ENCODE measurements around the gene TLN1. TPM values are rescaled to one million over a fixed set of nuclear protein-coding genes. Genes with fewer than 3 reads are reported as not detected.

TLN1 gene
- total RNA-seq, 1 donor from 2014 or later = 252 TPM

DNA sequence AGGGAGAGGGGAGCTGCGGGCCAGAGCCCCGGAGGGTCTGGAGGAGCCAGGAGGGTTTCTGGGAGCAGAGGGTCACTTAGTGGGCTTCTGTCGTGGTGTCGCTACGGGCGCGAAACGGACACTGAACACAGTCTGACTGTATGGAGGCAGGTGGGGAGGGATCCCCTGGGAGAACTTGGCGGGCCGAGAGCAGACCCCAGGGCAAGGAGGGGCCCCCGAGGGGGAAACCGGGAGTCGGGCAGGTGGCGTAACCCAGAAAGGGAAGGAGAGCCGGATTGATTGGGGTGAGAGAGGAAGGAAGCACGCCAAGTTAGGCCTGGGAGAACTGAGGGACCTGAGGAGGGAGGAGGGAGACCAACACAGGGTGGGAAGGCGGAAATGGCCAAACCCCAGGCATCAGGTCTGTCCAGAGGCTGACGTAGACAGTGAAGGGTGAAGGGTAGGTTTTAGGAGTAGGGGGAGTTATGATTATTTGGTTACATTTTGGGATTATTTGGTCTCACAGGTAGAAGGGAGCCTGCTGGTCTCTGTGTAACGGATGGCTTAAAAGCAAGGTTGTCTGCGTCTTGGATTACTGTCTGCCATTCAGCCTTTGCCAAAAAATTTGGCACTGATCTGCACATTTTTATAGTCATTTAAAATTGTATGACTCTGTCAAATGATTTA, 25.4 kb upstream of the TLN1 start:
- peak; percentile 58 for DNase-seq
- intact Hi-C loops (cut with DNase I) = no loop called here
- ATAC-seq (ENCODE audit: poor library complexity) = peak; percentile 64

DNA sequence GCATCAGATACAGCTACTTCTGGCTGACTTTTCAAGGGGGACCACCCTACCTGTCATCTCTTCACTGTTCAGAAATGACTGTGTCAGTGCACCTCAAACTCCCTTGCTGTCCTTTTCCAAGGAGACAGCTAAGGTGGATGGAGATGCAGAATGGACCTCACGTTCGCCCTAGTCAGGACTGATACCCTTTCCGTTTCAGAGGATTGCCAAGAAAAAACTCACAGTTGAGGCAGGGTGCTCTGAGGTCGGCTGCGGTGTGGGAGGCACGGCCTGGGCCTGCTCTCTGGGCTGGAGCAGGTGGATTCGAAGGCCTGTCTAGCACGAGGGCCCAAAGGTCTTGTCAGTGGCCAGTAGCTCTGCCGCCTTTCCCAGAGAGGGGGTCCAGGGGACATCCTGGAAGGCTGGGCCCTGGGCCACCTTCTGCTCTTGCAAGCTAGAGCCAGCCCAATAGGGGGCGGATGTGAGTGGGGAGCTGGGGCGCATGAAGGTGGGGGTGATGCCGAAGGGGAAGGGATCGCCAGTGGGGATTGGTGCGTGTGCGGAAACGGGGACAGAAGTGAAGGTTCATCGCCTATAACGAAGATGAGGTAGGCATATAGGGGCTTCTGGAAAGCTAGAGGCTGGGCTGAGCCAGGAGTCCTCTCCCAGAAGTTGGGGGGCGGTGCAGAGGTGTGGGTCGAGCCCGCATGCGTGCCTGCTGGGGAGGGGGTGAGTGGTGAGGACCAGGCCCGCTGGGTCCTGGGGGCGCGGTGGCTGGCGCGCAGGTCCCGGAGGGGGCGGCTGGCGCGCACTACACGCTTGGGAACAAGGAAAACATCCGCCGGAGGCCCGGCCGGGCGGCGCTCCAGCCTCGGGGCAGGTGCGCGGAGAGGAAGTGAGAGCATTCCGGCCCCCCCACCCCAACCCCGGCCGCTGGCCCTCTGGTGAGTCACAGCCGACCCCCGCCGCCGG, 24.6 kb upstream of the TLN1 start:
- ATAC-seq (ENCODE audit: poor library complexity) (peak; percentile 72), DNase-seq (peak; percentile 79)
- intact Hi-C loops (cut with DNase I) = no loop called here

DNA sequence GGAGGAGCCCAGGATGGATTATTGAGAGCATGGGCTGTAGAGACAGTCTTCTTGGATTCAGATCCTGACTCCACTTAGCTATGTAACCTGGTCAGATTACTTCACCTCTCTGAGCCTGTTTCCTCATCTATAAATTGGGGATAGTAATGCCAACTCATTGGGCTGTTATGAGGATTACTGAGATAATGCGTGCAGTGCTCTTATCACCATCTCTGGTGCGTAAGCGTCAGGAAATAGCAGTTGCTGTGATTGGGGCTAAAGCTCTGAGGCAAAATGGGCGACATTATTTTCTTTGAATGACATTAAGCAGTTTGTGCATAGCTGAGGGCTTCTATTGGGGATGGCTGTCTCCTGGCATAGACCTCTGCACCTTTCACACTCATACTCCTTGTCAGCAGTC, 23.1 kb upstream of the TLN1 start:
- intact Hi-C loops (cut with DNase I) = no loop called here
- DNase-seq = no peak
- ATAC-seq (ENCODE audit: poor library complexity) = no peak

- no peak for ATAC-seq (ENCODE audit: poor library complexity)
- no peak for DNase-seq
- intact Hi-C loops (cut with DNase I) = no loop called here
Observed at GRCh38 chr9:35754264-35754663, 22.3 kb upstream of the TLN1 start, which contains the start of gene MSMP. Gene MSMP (minus strand): TSS chr9:35754276. CDS start chr9:35754129, 147 bp downstream.

GRCh38 chr9:35753466-35753865, 21.5 kb upstream of the TLN1 start:
- no peak for ATAC-seq (ENCODE audit: poor library complexity)
- intact Hi-C loops (cut with DNase I) = no loop called here
- DNase-seq = no peak

DNA sequence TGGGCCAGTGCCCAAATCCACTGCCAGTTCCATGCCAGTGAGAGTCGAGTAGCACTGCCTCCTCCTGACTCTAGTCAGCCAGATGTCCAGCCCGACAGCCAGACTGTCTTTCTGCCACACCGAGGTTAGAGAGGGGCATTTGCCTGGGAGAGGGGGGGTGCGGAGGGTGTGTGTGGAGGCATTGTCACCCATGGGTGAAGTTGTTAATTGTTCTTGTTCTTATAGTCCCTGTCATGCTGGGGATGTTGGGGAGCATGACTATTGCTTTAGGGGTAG, 18.2 kb upstream of the TLN1 start:
- ATAC-seq (ENCODE audit: poor library complexity) (no peak), DNase-seq (no peak)
- intact Hi-C loops (cut with DNase I) = no loop called here

- DNase-seq (peak; percentile 57), ATAC-seq (ENCODE audit: poor library complexity) (peak; percentile 26)
- intact Hi-C loops (cut with DNase I) = no loop called here
Observed at GRCh38 chr9:35749515-35750255, 17.7 kb upstream of the TLN1 start.

DNA sequence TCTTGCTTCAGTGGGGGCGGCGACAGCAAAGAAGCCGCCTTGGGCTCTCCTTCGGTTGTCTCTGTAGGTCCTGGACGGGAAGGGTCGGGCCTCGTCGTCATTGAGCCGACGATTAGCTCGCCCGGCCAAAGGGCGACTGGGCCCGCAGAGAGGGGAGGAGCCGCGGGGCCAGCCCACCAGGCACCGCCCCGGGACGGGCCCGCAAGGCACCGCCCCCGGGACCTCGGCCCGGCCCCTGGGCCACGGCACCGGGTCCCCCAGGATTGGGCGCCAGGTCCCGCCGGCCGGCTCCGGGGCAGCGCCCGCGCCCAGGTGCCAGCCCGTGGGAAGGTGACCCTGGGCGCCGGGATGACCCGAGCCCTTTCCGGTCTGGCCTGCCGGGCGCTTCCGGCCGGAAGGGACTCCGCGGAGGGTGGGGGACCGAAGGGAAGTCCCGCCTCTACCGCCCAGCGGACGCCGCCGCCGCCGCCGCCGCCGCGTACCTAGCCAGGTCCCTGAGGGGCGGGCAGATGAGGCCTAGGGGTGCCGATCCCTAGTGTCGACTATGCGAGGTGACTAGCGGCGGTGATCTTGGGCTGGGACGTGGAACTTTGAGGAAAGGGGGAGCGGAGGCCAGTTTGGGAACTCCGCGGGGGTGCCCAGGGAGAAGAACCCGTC, 17.0 kb upstream of the TLN1 start, which contains the start of the genes GBA2 and RGP1:
GBA2 (minus strand) TSS at position 371 of the 657 bp plus-strand sequence. CDS start 524 bp downstream, outside the sequence.
RGP1 (plus strand) TSS at position 430 of the 657 bp plus-strand sequence. CDS start 469 bp downstream, outside the sequence.
- ATAC-seq (ENCODE audit: poor library complexity) (peak; percentile 95), DNase-seq (peak; percentile 90)
- intact Hi-C loops (cut with DNase I) = no loop called here

GRCh38 chr9:35748242-35748857, 16.4 kb upstream of the TLN1 start:
- DNase-seq = no peak
- peak; percentile 3 for ATAC-seq (ENCODE audit: poor library complexity)
- intact Hi-C loops (cut with DNase I) = no loop called here

DNA sequence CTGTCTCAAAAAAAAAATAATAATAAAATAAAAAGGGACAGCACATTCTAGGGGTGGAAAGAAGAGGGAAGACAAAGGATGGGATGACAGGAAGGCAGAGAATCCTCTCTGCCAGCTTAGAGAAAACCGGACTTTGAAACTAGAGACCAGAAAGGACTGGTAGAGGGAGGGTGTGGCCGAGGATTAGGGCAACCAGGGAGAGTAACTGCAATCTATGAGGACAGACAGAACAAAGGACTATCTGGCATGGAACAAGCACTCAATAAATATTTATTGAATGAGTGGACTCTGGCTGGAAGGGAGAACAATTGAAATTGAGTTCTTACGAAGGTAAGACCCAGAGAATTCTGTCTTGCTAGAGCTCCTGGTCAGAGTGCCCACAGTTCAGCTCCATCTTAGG, 14.6 kb upstream of the TLN1 start:
- DNase-seq = no peak
- intact Hi-C loops (cut with DNase I) = no loop called here
- no peak for ATAC-seq (ENCODE audit: poor library complexity)

DNA sequence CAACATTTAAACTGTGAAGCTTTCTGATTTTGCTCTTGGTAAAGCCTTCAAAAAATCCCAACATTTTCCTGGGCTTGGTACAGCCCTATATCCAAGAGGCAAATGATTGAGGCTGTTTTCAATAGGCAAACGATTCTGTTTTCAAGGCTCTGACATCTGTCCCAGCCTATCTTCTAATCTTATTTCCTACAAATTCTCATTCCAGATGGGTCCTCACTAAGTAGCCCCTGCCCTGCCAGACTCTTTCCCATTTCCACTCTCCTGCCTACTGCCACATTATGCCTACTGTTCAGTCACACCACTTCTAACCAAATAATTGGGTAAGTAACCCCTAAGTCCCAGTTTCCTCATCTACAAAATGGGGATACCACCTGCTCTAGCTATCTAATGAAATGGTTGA, 13.6 kb upstream of the TLN1 start:
- no peak for DNase-seq
- no peak for ATAC-seq (ENCODE audit: poor library complexity)
- intact Hi-C loops (cut with DNase I) = no loop called here

DNA sequence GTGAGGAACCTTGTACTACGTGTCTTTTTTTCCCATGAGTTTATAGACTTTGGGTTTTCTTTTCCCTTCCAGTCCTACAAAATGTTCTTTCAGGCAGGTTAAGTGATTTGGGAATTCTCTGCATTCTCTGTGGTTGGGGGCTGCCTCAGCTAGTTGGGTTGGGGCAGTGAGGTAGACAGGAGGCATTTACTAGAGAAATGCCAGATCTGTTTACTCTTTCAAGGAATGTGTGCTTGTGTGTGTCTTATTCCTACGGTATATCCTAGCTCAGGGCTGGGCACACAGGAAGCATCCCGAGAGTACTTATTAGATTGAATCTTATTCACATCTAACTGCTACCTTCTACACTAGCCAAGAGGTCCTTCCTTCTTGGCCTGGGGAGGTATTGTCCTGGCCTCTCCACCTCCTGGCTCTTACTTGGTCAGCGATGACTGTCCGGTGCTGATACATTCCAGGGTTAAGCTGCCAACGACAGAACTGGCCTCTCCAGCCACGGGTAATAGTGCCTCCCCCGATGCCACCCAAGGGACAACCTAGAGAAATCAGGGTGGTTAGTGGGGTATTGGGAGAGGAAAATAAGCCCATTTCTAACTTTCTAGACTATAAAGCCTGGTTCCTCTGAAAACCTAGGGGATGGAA, 12.0 kb upstream of the TLN1 start:
- no peak for ATAC-seq (ENCODE audit: poor library complexity)

GRCh38 chr9:35743452-35743851, 11.5 kb upstream of the TLN1 start:
- intact Hi-C loops (cut with DNase I) = no loop called here
- ATAC-seq (ENCODE audit: poor library complexity) = no peak
- no peak for DNase-seq

More for the DNA sequence above, 12.0 kb upstream of the TLN1 start:
- intact Hi-C loops (cut with DNase I) = no loop called here
- no peak for DNase-seq

- intact Hi-C loops (cut with DNase I) = no loop called here
- ATAC-seq (ENCODE audit: poor library complexity) = no peak
- no peak for DNase-seq
Observed at GRCh38 chr9:35741740-35742139, 9.7 kb upstream of the TLN1 start.

GRCh38 chr9:35740243-35740642, 8.2 kb upstream of the TLN1 start:
- ATAC-seq (ENCODE audit: poor library complexity) (no peak), DNase-seq (no peak)
- intact Hi-C loops (cut with DNase I) = no loop called here

GRCh38 chr9:35738924-35739323, 6.9 kb upstream of the TLN1 start:
- DNase-seq (no peak), ATAC-seq (ENCODE audit: poor library complexity) (no peak)
- intact Hi-C loops (cut with DNase I) = no loop called here

DNA sequence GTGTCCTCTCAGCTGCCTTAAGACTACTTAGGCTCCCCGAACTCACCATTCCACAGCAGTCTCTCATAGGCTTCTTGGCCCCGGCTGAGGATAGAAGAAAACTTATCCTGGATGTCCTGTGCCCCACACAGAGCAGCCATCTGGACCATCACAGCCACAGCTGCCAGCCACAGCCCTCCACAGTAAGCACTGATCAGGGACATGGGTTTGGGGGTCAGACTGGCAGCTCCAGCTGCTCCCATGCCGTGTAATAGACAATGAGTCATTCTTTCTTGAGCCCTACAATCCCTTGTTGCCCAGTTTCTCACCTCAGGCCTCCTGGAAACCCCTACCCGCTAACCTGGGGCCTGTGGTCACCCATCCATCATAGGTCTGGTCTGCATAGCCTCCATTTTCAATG, 6.2 kb upstream of the TLN1 start:
- intact Hi-C loops (cut with DNase I) = no loop called here
- no peak for DNase-seq
- ATAC-seq (ENCODE audit: poor library complexity) = no peak

DNA sequence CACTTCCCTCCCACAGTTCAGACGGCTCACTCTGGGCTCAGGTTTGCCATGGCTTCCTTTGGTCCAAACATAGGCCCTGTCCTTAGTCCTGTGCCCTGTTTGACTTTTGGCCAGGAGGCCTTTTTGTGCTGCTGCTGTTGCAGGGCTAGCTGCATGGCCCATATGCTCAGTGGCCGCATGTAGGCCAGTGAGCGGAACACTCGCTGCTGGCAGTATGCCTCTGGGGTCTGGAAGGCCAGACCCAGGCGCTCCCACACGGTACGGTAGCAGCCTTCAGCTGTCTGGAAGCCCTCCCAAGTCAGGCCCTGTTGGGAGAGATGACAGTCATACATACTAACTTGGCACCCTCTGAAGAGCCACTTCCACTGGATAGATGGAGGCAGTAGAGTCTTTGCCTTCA, 5.1 kb upstream of the TLN1 start:
- no peak for DNase-seq
- ATAC-seq (ENCODE audit: poor library complexity) = no peak
- intact Hi-C loops (cut with DNase I) = no loop called here

Measured in Right ventricle myocardium superior (tissue), 1 donor.